CD8-positive, alpha-beta memory T cell (primary cell): ENCODE results near the gene PHYHIPL. TPM values are rescaled to one million over a fixed set of nuclear protein-coding genes. Genes with fewer than 3 reads are reported as not detected.

Experiments
- CTCF ChIA-PET: fragments of 350-600 bp; sonication (Branson Sonifier 250); formaldehyde crosslinking; loops from one replicate; lab custom pipeline; 2021; ENCODE audit warnings: antibody characterized with exemption; lab: Charles Lee
- POLR2A ChIA-PET: fragments of 350-600 bp; sonication (Branson Sonifier 250); formaldehyde crosslinking; loops from one replicate; lab custom pipeline; 2021; ENCODE audit warnings: antibody characterized with exemption; lab: Charles Lee
- DNase-seq, 5 donors: peaks; one replicate each; pipeline versions ENCODE4 v3.0.0 to v3.0.0-alpha.2; 2020 to 2022; ENCODE audit warnings: mixed read lengths in 1 of 5
- H3K27ac ChIP-seq: one replicate; pipeline ENCODE4 v1.7.0; 2013; ENCODE audit warnings: low read depth, mild to moderate bottlenecking, low read length, moderate library complexity
- H3K27me3 ChIP-seq: 2 replicates; pipeline ENCODE4 v1.7.0; 2013; ENCODE audit warnings: low read length, mild to moderate bottlenecking; ENCODE audit not compliant: insufficient read depth, poor library complexity, severe bottlenecking
- H3K36me3 ChIP-seq: 2 replicates; pipeline ENCODE4 v1.7.0; 2013; ENCODE audit warnings: mild to moderate bottlenecking, low read length, moderate library complexity; ENCODE audit not compliant: insufficient read depth
- H3K4me1 ChIP-seq: 2 replicates; pipeline ENCODE4 v1.7.0; 2013; ENCODE audit warnings: mild to moderate bottlenecking, low read length, moderate library complexity; ENCODE audit not compliant: insufficient read depth
- H3K4me3 ChIP-seq: 2 replicates; pipeline ENCODE4 v1.7.0; 2013; ENCODE audit warnings: mild to moderate bottlenecking, low read length
- H3K9me3 ChIP-seq: 2 replicates; pipeline ENCODE4 v1.7.0; 2013; ENCODE audit warnings: mild to moderate bottlenecking, low read length
- H3K27ac Mint-ChIP-seq, 8 donors: one replicate each; pipeline ENCODE4 v1.8.0; 2020 to 2021; ENCODE audit warnings: mixed read lengths in 8 of 8, mild to moderate bottlenecking in 6 of 8, inconsistent platforms in 3 of 8, moderate library complexity in 3 of 8
- H3K27me3 Mint-ChIP-seq, 2 donors: one replicate each; pipeline ENCODE4 v1.8.0; 2020 to 2021; ENCODE audit warnings: mixed read lengths in 2 of 2, mild to moderate bottlenecking in 1 of 2, moderate library complexity in 1 of 2
- H3K36me3 Mint-ChIP-seq, 3 donors: one replicate each; pipeline ENCODE4 v1.8.0; 2020 to 2021; ENCODE audit warnings: mixed read lengths in 3 of 3, inconsistent platforms in 1 of 3, mild to moderate bottlenecking in 1 of 3
- H3K4me1 Mint-ChIP-seq, 3 donors: one replicate each; pipeline ENCODE4 v1.8.0; 2020 to 2021; ENCODE audit warnings: mixed read lengths in 3 of 3, inconsistent platforms in 1 of 3, mild to moderate bottlenecking in 1 of 3
- H3K4me3 Mint-ChIP-seq, 7 donors: one replicate each; pipeline ENCODE4 v1.8.0; 2020 to 2021; ENCODE audit warnings: mixed read lengths in 7 of 7, mild to moderate bottlenecking in 6 of 7, moderate library complexity in 4 of 7, inconsistent platforms in 2 of 7
- H3K9me3 Mint-ChIP-seq, 5 donors: one replicate each; pipeline ENCODE4 v1.8.0; 2020 to 2022; ENCODE audit warnings: mixed read lengths in 5 of 5, mild to moderate bottlenecking in 3 of 5, moderate library complexity in 2 of 5, inconsistent platforms in 1 of 5
- polyA plus RNA-seq: library from polyadenylated mRNA; unstranded; fragments of 300-500 nt; fragmentation: Illumina TruSeq; gene quantifications from one replicate; pipeline ENCODE4 v1.2.3, GENCODE V29; 2021
- total RNA-seq, 2 experiments: library from RNA; stranded (reverse); gene quantifications; one replicate each; pipeline ENCODE4 v1.2.3, GENCODE V29; 2021

Gene PHYHIPL
- total and polyA plus RNA-seq, 3 experiments from 2014 or later, result not detected

DNA sequence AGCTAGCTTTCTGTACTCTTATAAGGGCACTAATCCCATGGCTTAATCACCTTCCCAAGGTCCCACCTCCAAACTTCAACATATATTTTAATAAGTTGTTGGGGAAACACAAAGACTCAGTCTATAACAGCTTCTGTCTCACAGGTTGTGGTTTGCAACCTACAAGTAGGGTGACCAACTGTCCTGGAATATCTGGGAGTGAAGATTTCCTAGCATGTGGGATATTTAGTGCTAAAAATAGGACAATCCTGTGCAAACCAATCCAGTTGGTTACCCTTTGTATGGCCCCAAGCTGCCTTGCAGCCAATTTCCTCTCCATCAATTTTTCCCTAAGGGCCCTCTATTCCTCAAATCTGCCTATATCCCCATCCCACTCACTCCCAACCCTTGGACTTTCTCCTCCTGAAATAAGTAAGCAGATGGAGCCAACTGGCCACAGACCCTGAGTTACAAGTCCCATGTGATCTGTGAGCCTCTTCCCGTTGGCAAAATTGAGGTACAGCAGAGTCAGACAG, 103.6 kb downstream of the PHYHIPL start:
- CTCF ChIA-PET, result no interaction called here
- Mint-ChIP-seq H3K4me1 (no peaks in the 10 kb centered on the region), H3K27ac (no peak overlapping the region), H3K9me3 (peaks cover 0 to 2% (median 2%) of the 10 kb centered on the region in 5 donors), H3K36me3 (no peaks in the 10 kb centered on the region), H3K27me3 (no peaks in the 10 kb centered on the region), H3K4me3 (no peak overlapping the region)
- Histone ChIP-seq H3K4me1 (no peaks in the 10 kb centered on the region), H3K27me3 (no peaks in the 10 kb centered on the region), H3K36me3 (no peaks in the 10 kb centered on the region), H3K9me3 (no peaks in the 10 kb centered on the region), H3K27ac (no peak overlapping the region), H3K4me3 (no peak overlapping the region)
- no peak for DNase-seq
- POLR2A ChIA-PET, result no interaction called here

GRCh38 chr10:59281861-59282260, 105.4 kb downstream of the PHYHIPL start:
- H3K36me3 ChIP-seq, result no peaks in the 10 kb centered on the region
- peaks cover 0 to 5% (median 2%) of the 10 kb centered on the region in 5 donors for H3K9me3 Mint-ChIP-seq
- H3K36me3 Mint-ChIP-seq, result no peaks in the 10 kb centered on the region
- H3K27me3 Mint-ChIP-seq, result no peaks in the 10 kb centered on the region
- H3K4me1 Mint-ChIP-seq, result no peaks in the 10 kb centered on the region
- no peaks in the 10 kb centered on the region for H3K4me1 ChIP-seq
- POLR2A ChIA-PET, result no interaction called here
- CTCF ChIA-PET, result no interaction called here
- DNase-seq, result no peak
- H3K4me3 Mint-ChIP-seq, result no peak overlapping the region
- H3K4me3 ChIP-seq, result no peak overlapping the region
- H3K27ac Mint-ChIP-seq, result no peak overlapping the region
- H3K27me3 ChIP-seq, result no peaks in the 10 kb centered on the region
- H3K9me3 ChIP-seq, result no peaks in the 10 kb centered on the region
- no peak overlapping the region for H3K27ac ChIP-seq

DNA sequence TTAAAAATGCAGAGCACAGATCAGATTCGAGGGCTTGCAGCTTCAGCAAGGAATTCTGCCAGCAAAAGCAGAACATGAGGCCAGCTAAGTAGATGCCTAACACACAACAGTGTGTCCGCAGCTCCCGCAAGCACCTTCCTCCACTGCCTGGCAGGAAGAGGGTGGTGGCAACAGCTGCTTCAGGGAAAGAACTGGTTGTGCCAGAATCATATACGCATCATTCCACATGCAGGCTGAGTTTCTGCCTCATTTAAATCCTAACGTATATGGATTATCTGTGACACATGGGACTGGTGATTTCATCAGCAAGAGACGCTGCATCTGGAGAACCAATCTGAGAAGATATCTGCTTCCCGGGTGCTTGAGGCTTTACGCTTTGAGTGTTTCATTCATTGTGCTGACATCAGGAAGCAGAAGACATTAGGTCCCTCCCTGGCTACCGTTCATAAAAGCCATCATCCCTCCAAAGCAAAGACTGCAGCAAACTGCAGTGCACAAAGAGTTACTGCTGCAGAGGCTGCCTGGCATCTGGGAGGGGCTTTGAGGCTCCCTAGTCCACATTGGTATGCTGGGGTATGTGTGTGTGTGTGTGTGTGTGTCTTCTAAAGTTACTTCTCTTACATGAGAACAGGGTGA, 107.1 kb downstream of the PHYHIPL start:
- ChIA-PET CTCF (no interaction called here), POLR2A (no interaction called here)
- H3K9me3 Mint-ChIP-seq, result peaks cover 0 to 5% (median 2%) of the 10 kb centered on the region in 5 donors
- no peaks in the 10 kb centered on the region for H3K36me3 Mint-ChIP-seq
- no peaks in the 10 kb centered on the region for H3K4me1 Mint-ChIP-seq
- H3K27ac ChIP-seq, result no peak overlapping the region
- DNase-seq, result no peak
- H3K4me3 ChIP-seq, result no peak overlapping the region
- H3K27me3 Mint-ChIP-seq, result no peaks in the 10 kb centered on the region
- no peaks in the 10 kb centered on the region for H3K27me3 ChIP-seq
- H3K4me3 Mint-ChIP-seq, result no peak overlapping the region
- H3K36me3 ChIP-seq, result no peaks in the 10 kb centered on the region
- H3K27ac Mint-ChIP-seq, result no peak overlapping the region
- no peaks in the 10 kb centered on the region for H3K9me3 ChIP-seq
- H3K4me1 ChIP-seq, result no peaks in the 10 kb centered on the region

DNA sequence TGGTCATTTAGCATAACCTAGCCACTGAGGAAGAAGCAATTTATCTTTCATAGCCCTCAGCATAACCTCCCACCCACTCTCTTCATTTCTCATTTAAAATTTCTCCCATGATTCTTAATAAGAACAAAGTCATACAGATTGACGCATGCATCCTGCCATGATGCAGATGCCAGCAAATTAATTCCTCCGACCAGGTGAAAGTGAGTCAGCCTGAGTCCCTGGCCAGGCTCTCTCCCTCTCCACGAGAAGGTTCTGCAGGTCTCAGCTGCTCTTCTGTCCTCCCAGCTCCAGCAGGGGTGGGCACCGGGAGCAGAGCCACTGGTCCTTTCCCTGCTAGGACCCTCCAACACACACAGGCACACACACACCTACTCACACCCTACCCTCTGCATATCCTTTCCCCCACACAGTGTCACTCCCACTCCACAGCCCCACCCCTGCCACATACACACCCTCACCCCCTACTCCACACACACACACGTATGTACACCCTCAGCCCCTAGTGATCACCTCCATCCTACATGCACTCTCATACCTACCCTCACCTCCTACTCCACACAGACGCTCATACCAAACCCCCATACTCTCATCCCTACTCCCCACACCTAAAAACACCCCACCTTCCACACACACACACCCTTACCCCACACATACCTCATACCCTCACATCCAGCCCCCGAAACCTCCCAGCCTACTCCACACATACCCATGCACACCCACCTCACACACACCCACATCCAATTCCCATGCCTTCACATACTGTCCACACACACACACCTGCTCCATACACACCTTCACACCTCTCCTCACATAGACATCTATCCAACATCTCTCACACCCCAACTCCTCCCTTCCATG, 107.9 kb downstream of the PHYHIPL start:
- Histone ChIP-seq H3K4me1 (no peaks in the 10 kb centered on the region), H3K27ac (no peak overlapping the region), H3K9me3 (no peaks in the 10 kb centered on the region), H3K36me3 (no peaks in the 10 kb centered on the region), H3K4me3 (no peak overlapping the region), H3K27me3 (no peaks in the 10 kb centered on the region)
- Mint-ChIP-seq H3K27ac (no peak overlapping the region), H3K4me3 (no peak overlapping the region), H3K27me3 (no peaks in the 10 kb centered on the region), H3K4me1 (no peaks in the 10 kb centered on the region), H3K9me3 (peaks cover 0 to 5% (median 2%) of the 10 kb centered on the region in 5 donors), H3K36me3 (no peaks in the 10 kb centered on the region)
- POLR2A ChIA-PET, result no interaction called here
- CTCF ChIA-PET, result no interaction called here
- no peak for DNase-seq

DNA sequence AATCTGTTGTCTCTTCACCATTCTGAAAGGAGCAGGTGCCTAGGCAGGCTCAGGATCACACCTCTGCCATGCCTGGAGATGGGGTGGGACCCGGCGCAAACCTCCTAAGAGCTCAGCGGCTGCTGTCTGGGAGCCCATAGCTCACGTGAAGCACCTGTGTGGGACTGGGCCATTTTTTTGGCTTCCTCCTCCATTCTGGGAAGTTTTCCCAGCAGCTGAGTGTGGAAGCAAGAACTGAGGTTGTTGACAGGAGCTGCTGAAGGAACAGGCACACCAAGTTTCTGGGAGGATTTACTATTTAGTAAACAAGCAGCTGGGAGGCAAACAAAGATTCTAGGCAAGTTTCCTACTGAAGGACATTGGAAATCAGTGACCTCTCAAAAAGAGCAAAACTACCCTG, 108.6 kb downstream of the PHYHIPL start:
- no peak overlapping the region for H3K27ac ChIP-seq
- Mint-ChIP-seq H3K4me1 (no peaks in the 10 kb centered on the region), H3K27me3 (no peaks in the 10 kb centered on the region), H3K9me3 (peaks cover 0 to 5% (median 2%) of the 10 kb centered on the region in 5 donors), H3K4me3 (no peak overlapping the region), H3K36me3 (no peaks in the 10 kb centered on the region), H3K27ac (no peak overlapping the region)
- no peak for DNase-seq
- no peaks in the 10 kb centered on the region for H3K4me1 ChIP-seq
- no peaks in the 10 kb centered on the region for H3K9me3 ChIP-seq
- ChIA-PET POLR2A (no interaction called here), CTCF (no interaction called here)
- no peaks in the 10 kb centered on the region for H3K36me3 ChIP-seq
- no peak overlapping the region for H3K4me3 ChIP-seq
- no peaks in the 10 kb centered on the region for H3K27me3 ChIP-seq

- no peak for DNase-seq
- H3K27ac ChIP-seq, result no peak overlapping the region
- H3K27me3 ChIP-seq, result no peaks in the 10 kb centered on the region
- H3K4me3 ChIP-seq, result no peak overlapping the region
- ChIA-PET POLR2A (no interaction called here), CTCF (no interaction called here)
- Mint-ChIP-seq H3K4me3 (no peak overlapping the region), H3K9me3 (peaks cover 0 to 6% (median 2%) of the 10 kb centered on the region in 5 donors), H3K27ac (no peak overlapping the region), H3K4me1 (no peaks in the 10 kb centered on the region), H3K36me3 (no peaks in the 10 kb centered on the region), H3K27me3 (no peaks in the 10 kb centered on the region)
- no peaks in the 10 kb centered on the region for H3K36me3 ChIP-seq
- H3K4me1 ChIP-seq, result no peaks in the 10 kb centered on the region
- H3K9me3 ChIP-seq, result no peaks in the 10 kb centered on the region
Observed at GRCh38 chr10:59285848-59286247, 109.4 kb downstream of the PHYHIPL start.

DNA sequence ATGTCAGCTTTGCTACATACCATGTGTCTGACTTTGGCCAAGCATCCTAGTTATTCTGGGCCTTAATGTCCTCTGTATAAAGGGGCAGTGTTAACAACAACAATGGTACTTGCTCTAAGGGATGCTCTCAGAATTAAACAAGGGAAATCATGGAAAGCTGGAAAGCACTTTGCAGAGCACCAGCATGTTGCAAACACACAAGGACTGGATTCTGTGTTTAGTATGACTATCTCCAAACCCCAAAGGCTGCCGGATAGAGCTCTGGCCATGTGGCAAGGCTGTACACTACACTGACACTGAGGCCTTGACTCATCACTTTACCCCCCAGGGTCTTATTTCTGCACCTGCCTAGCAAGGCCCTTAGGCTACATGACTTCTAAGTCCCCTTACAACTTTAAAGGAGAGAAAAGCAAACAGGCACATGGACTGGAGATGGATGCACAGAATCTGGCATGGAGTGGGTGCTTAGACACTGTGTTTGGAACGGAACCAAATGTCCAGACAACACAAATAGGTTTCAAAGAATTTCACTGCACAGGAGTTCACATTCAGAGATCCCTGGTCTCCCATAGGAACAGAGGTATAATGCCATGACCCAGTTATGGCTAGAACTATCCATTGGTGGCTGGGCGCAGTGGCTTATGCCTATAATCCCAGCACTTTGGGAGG, 111.3 kb downstream of the PHYHIPL start:
- no peaks in the 10 kb centered on the region for H3K4me1 Mint-ChIP-seq
- no peak overlapping the region for H3K4me3 ChIP-seq
- DNase-seq, result no peak
- no peak overlapping the region for H3K27ac ChIP-seq
- no peaks in the 10 kb centered on the region for H3K27me3 ChIP-seq
- ChIA-PET CTCF (no interaction called here), POLR2A (no interaction called here)
- no peaks in the 10 kb centered on the region for H3K4me1 ChIP-seq
- no peak overlapping the region for H3K27ac Mint-ChIP-seq
- no peaks in the 10 kb centered on the region for H3K36me3 Mint-ChIP-seq
- H3K36me3 ChIP-seq, result no peaks in the 10 kb centered on the region
- no peaks in the 10 kb centered on the region for H3K27me3 Mint-ChIP-seq
- no peaks in the 10 kb centered on the region for H3K9me3 ChIP-seq
- H3K4me3 Mint-ChIP-seq, result no peak overlapping the region
- H3K9me3 Mint-ChIP-seq, result peaks cover 0 to 6% (median 2%) of the 10 kb centered on the region in 5 donors

DNA sequence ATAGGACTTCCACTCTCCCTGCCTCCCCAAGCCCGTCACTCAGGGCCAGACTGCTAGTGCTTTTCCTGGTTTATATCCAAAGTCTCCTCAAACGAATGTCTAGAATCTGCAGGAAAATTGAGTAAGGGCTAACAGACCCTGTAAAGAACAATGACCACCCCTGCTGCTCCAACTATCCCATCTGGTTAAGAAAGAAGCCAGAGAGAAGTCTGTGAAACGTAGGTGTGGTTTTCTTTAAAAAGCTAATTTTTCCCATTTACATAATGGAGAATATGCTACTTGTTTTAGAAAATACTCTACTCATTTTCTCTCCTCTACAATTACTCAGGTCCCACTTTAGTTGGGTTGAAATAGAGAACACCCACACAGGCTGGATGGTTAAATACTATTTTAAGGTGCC, 113.4 kb downstream of the PHYHIPL start:
- H3K4me1 Mint-ChIP-seq, result no peaks in the 10 kb centered on the region
- H3K36me3 ChIP-seq, result no peaks in the 10 kb centered on the region
- no peaks in the 10 kb centered on the region for H3K9me3 ChIP-seq
- DNase-seq, result no peak
- ChIA-PET POLR2A (no interaction called here), CTCF (no interaction called here)
- no peaks in the 10 kb centered on the region for H3K27me3 Mint-ChIP-seq
- H3K4me3 Mint-ChIP-seq, result no peak overlapping the region
- H3K27me3 ChIP-seq, result no peaks in the 10 kb centered on the region
- no peak overlapping the region for H3K27ac Mint-ChIP-seq
- H3K27ac ChIP-seq, result no peak overlapping the region
- no peaks in the 10 kb centered on the region for H3K36me3 Mint-ChIP-seq
- H3K9me3 Mint-ChIP-seq, result peaks cover 0 to 8% (median 2%) of the 10 kb centered on the region in 5 donors
- H3K4me3 ChIP-seq, result no peak overlapping the region
- H3K4me1 ChIP-seq, result no peaks in the 10 kb centered on the region
